A673 (cell line): ENCODE data around the gene CEACAM1. TPM values are rescaled to one million over a fixed set of nuclear protein-coding genes. Genes with fewer than 3 reads are reported as not detected.

Experiments used
- BruUV-seq: library from RNA; stranded (reverse); fragments of 400-500 nt; replicated peaks from 2 replicates; lab custom pipeline; 2021; lab: Mats Ljungman, UMichigan
- CTCF ChIA-PET: fragments of 300-600 bp; sonication (Branson Sonifier 250); formaldehyde crosslinking; loops from one replicate; lab custom pipeline; 2022; ENCODE audit warnings: antibody characterized with exemption; lab: Charles Lee
- POLR2A ChIA-PET: fragments of 300-600 bp; sonication (Branson Sonifier 250); formaldehyde crosslinking; loops from one replicate; lab custom pipeline; 2022; ENCODE audit warnings: antibody characterized with exemption; ENCODE audit not compliant: low non-redundant PET; lab: Charles Lee
- DNase-seq: peaks from one replicate; pipeline ENCODE4 v3.0.0-alpha.2; 2015; ENCODE audit warnings: low spot score
- H3K27ac ChIP-seq: fragments of 200-600 bp; sonication (generic); 2 replicates; pipeline ENCODE4 v1.5.1; 2016; ENCODE audit warnings: mixed run types, low read depth, mild to moderate bottlenecking, mixed read lengths, antibody characterized with exemption, low read length; ENCODE audit not compliant: poor library complexity, severe bottlenecking
- H3K27me3 ChIP-seq: fragments of 200-600 bp; sonication (generic); replicated peaks from 2 replicates; pipeline ENCODE4 v1.6.1; 2017; ENCODE audit warnings: mixed run types, low read depth, mild to moderate bottlenecking, mixed read lengths, antibody characterized with exemption, low read length; ENCODE audit not compliant: insufficient read depth, poor library complexity
- H3K36me3 ChIP-seq: fragments of 200-600 bp; sonication (generic); 2 replicates; pipeline ENCODE4 v1.6.1; 2016; ENCODE audit warnings: mixed run types, mild to moderate bottlenecking, mixed read lengths, antibody characterized with exemption, low read length; ENCODE audit not compliant: insufficient read depth, poor library complexity, severe bottlenecking
- H3K4me1 ChIP-seq: fragments of 200-600 bp; sonication (generic); 2 replicates; pipeline ENCODE4 v1.6.1; 2017; ENCODE audit warnings: mixed run types, mild to moderate bottlenecking, mixed read lengths, antibody characterized with exemption, low read length; ENCODE audit not compliant: insufficient read depth, poor library complexity, severe bottlenecking
- H3K4me3 ChIP-seq: fragments of 200-600 bp; sonication (generic); 2 replicates; pipeline ENCODE4 v1.5.1; 2016; ENCODE audit warnings: low read depth, mixed run types, mild to moderate bottlenecking, mixed read lengths, low read length; ENCODE audit not compliant: poor library complexity, severe bottlenecking
- H3K9me3 ChIP-seq: fragments of 200-600 bp; sonication (generic); 2 replicates; pipeline ENCODE4 v1.6.1; 2016; ENCODE audit warnings: mixed run types, low read depth, mild to moderate bottlenecking, mixed read lengths, antibody characterized with exemption, low read length; ENCODE audit not compliant: poor library complexity, severe bottlenecking
- CTCF ChIP-seq: fragments of 300-800, 200-600 bp; sonication (generic); conservative IDR thresholded peaks from 2 replicates; pipeline ENCODE4 v1.5.1; 2017; ENCODE audit warnings: low read depth, mild to moderate bottlenecking, antibody characterized with exemption, low read length, moderate library complexity, mixed read lengths
- EZH2 ChIP-seq: fragments of 200-600 bp; sonication (generic); IDR thresholded peaks from 2 replicates; pipeline ENCODE4 v1.6.1; 2017; ENCODE audit warnings: borderline replicate concordance, low read depth, mild to moderate bottlenecking, mixed read lengths, antibody characterized with exemption, low read length; ENCODE audit not compliant: poor library complexity, severe bottlenecking
- intact Hi-C: fragments of 100-400 bp; cut with micrococcal nuclease; formaldehyde crosslinking; loops from one replicate; pipeline ENCODE4 v1.10.0; 2022; ENCODE audit not compliant: unreplicated experiment
- total RNA-seq: library from RNA; stranded (reverse); gene quantifications from 2 replicates; pipeline ENCODE4 v1.2.3, GENCODE V29; 2021

CEACAM1 gene
- total RNA-seq, 1 experiment from 2014 or later, result 0.64 TPM

GRCh38 chr19:42573642-42574041 is 45.4 kb upstream of the CEACAM1 start:
- intact Hi-C loops, result no loop called here
- POLR2A ChIA-PET, result no interaction called here
- Histone ChIP-seq H3K4me3 (no peak overlapping the region), H3K27ac (no peak overlapping the region), H3K9me3 (no peaks in the 10 kb centered on the region), H3K27me3 (peaks cover 27% of the 10 kb centered on the region), H3K4me1 (no peaks in the 10 kb centered on the region), H3K36me3 (no peaks in the 10 kb centered on the region)
- CTCF ChIA-PET, result no interaction called here
- TF ChIP-seq CTCF (no peak), EZH2 (no peak)
- DNase-seq, result no peak
- no TSS peak for BruUV-seq

- Histone ChIP-seq H3K4me3 (no peak overlapping the region), H3K27ac (no peak overlapping the region), H3K27me3 (peaks cover 19% of the 10 kb centered on the region), H3K9me3 (no peaks in the 10 kb centered on the region), H3K36me3 (no peaks in the 10 kb centered on the region), H3K4me1 (no peaks in the 10 kb centered on the region)
- no peak for DNase-seq
- no peak for TF ChIP-seq EZH2
- TF ChIP-seq CTCF, result no peak
- BruUV-seq, result no TSS peak
- intact Hi-C loops, result no loop called here
- CTCF ChIA-PET, result no interaction called here
- POLR2A ChIA-PET, result no interaction called here
These were observed 42.8 kb upstream of the CEACAM1 start for GRCh38 chr19:42571116-42571515.

DNA sequence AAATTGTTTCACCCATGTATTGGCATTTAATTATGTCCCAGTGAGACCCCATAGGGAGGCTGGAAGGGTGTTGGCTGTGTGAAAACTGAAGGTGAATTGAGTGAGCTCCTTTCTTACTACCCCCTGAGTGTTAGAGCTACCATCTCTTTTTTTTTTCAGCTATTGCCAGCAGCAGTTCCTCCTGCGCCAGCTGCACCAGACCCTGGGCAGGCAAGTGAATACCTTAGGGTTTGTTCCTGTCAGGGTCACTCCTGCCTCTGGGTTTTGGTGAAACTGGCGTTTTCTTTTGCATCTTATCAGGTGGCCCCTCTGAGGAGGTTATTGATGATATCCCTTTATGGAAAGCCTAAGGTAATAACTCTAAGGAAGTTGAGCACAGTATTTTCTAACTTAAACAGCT is 40.9 kb upstream of the CEACAM1 start:
- no peak for DNase-seq
- TF ChIP-seq CTCF, result no peak
- no peak for TF ChIP-seq EZH2
- intact Hi-C loops, result no loop called here
- no peak overlapping the region for H3K27ac ChIP-seq
- H3K4me3 ChIP-seq, result no peak overlapping the region
- H3K9me3 ChIP-seq, result no peaks in the 10 kb centered on the region
- H3K4me1 ChIP-seq, result no peaks in the 10 kb centered on the region
- BruUV-seq, result no TSS peak
- peaks cover 11% of the 10 kb centered on the region for H3K27me3 ChIP-seq
- CTCF ChIA-PET, result no interaction called here
- no peaks in the 10 kb centered on the region for H3K36me3 ChIP-seq
- POLR2A ChIA-PET, result no interaction called here
